GM12892 (cell line): Measurements from ENCODE around the gene MOGAT1.
"Not testable (repeated sequence)": the region's sequence is repeated elsewhere in the genome, so short reads cannot be mapped to it uniquely, and the experiment has no call there.

ENCODE experiments used
- DNase-seq: peaks from one replicate; pipeline ENCODE4 v3.0.0; 2011; ENCODE audit not compliant: insufficient read length
- FAIRE-seq: peaks from 2 replicates; lab custom pipeline; 2011; peaks lifted over from hg19 to GRCh38; lab: Jason Lieb, UNC
- POLR2A ChIP-seq: IDR thresholded peaks from 2 replicates; pipeline ENCODE4 v1.6.1; 2011; ENCODE audit warnings: low read depth, low read length, control low read depth
- POLR2AphosphoS5 ChIP-seq: IDR thresholded peaks from 2 replicates; pipeline ENCODE4 v1.6.1; 2011; ENCODE audit warnings: low read depth, low read length, control low read depth
- TAF1 ChIP-seq: IDR thresholded peaks from 2 replicates; pipeline ENCODE4 v1.6.1; 2011; ENCODE audit warnings: low read depth, mild to moderate bottlenecking, control low read depth, low read length, borderline replicate concordance

Gene MOGAT1

DNA sequence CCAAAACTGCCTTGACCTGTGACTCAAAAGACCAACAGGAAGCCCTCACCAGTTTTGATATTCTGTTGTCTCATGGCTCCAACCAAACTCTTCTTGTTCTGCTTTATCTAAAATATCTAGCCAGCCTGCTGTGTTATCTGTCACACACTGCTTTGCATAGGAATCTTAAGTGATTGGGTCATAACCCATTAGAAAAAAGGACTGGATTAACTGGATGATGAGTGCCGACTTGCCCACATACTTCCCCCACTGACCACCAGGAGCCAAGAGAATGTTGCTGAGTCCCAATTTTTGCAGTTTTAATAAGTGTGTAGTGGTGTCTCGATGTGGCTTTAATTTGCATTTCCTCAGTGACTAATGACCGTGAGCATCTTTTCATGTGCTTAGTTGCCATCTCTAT lies 6.5 kb downstream of the MOGAT1 start:
- FAIRE-seq = peak; percentile 68
- no peak for TF ChIP-seq POLR2AphosphoS5
- no peak for TF ChIP-seq TAF1
- TF ChIP-seq POLR2A = no peak
- DNase-seq = no peak

DNA sequence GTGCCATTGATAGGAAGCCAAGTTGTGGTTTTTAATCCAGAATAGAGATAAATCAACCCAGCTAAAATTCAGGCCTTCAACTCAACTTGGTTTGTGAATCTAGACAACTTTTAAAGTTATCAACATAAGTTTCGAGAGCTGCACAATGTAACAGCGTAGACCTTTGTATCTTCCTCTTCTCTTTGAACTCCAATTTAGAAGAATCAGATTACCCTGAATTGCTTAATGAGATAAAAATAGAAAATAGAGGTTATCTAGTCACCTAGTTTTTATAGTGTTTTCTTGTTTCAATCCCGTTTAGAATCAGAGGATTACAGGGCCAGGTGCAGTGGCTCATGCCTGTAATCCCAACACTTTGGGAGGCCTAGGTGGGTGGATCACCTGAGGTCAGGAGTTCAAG lies 12.3 kb downstream of the MOGAT1 start:
- DNase-seq = no peak
- TF ChIP-seq POLR2AphosphoS5 (no peak), TAF1 (no peak)
- FAIRE-seq = no peak

DNA sequence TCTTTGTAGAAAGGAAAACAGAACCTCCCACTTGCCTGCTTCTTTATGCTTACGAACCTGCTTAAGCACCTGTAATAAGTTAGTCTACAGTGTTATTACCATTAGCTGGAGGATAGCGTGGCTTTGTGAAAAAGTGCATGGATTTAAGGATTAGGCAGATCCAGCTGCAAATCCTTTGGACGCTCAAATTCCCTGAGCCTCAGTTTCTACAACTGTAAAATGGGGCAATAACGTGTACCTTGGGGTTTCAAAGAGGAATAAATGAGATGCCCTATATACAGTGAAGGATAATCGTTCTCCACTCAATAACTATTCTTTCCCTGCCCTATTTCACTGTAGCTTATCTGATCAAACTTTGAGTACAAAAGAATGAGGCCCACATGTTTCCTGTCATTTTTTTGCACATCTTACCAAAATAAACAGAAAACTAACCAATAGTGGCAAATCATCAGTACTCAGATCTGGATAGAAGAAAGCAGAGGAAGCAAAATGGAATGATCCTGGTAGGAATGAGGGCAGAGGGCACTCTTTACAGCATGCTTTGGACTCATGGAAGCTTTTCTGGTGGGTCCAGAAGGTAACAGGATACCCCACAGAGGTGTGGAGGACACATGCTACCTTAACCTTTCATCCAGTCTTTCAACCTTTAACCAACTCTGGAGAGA lies 14.8 kb downstream of the MOGAT1 start:
- no peak for FAIRE-seq
- no peak for TF ChIP-seq TAF1
- no peak for TF ChIP-seq POLR2A
- no peak for TF ChIP-seq POLR2AphosphoS5
- DNase-seq = no peak

DNA sequence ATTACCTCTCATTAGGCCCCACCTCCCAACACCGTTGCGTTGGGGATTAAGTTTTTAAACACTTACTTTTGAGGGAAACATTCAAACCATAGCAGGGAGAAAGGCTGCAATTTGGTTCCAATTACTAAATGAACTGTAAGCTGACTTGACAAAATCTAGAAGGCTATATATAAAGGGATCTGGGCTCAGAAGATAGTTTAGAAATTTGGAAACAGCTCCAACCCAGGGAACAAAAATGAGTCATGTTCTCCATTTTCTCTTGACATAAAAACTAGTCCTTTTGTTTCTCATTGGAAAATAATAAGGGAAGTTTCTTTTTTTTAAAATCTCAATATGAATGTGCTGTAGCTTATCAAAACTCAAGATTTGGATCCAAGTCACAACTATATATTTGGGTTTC lies 17.5 kb downstream of the MOGAT1 start:
- FAIRE-seq = no peak
- TF ChIP-seq TAF1 (no peak), POLR2A (no peak), POLR2AphosphoS5 (no peak)
- DNase-seq = no peak

DNA sequence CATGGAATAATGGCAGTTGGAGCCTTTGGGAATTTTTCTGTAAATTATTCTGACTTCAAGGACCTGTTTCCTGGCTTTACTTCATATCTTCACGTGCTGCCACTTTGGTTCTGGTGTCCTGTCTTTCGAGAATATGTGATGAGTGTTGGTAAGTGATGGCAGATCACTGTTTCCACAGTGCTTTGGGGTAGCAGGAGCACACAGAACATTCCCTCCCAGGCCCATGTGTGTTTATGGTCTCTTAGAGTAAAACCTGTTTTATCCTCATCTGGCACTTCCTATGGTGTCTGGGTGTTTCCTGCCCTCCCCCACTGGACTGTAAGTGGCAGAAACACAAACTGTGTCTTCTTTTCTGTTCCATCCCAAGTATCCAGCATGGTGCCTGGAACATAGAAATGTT lies 17.9 kb downstream of the MOGAT1 start:
- DNase-seq (no peak), FAIRE-seq (no peak)
- TF ChIP-seq POLR2AphosphoS5 (no peak), TAF1 (no peak), POLR2A (no peak)

DNA sequence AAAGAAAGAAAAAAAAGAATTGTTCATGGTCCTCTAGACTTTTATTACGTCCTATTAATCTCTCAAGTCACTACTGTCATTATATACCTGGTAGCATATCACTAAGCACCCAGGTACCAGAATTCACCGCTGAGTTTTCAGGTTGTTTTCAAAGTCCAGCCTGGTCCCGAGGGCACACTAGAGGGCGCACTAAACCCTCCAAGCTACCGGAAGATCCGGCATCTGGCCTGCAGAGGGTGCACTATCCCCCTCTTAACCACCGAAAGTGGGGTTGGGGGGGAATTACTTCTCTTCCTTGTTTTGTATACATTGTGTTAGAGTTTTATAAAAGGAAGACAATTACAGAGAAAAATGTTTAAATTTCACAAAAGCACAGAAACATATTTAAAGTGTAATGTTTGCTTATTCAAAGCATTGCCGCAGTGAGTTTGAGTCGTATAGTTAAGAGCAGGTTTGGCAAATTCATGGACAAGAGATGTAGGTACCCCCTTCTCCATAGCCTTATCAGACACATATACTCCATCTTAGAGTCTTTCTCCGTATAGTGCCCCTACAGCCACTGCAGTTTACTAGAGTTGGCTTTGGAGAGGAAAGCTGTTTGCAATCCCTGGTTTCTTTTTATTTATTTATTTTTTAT lies 19.2 kb downstream of the MOGAT1 start:
- DNase-seq = peak; percentile 56
- FAIRE-seq = no peak
- no peak for TF ChIP-seq POLR2A
- TF ChIP-seq TAF1 = no peak
- TF ChIP-seq POLR2AphosphoS5 = no peak

DNA sequence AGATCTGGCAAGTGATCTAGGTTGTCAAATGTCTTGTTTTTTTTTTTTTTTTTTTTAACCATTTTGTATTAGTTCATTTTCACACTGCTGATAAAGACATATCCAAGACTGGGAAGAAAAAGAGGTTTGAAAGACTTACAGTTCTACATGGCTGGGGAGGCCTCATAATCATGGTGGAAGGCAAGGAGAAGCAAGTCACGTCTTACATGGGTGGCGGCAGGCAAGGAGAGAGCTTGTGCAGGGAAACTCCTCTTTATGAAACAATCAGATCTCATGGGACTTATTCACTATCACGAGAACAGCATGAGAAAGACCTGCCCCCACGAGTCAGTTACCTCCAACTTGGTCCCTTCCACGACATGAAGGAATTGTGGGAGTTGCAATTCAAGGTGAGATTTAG lies 22.0 kb downstream of the MOGAT1 start:
- FAIRE-seq, DNase-seq: not testable (repeated sequence)

DNA sequence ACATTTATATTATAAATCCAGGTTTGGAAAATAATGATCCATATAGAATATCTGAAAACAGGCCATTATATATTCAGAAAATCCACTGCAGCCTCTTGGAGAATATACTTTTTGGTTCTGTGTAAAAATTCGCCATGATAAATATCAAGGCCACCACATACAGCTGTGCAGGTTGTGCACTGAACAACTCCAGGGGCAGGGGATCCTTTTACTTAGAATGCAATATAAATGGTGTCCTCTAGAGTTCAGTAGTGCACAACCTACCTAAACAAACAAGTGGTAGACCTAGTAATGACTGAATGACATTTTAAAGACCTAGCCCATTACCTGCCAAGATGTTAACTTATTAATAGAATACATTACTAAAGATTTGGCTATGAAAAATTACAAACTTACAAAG lies 22.4 kb downstream of the MOGAT1 start:
- no peak for TF ChIP-seq POLR2A
- no peak for TF ChIP-seq POLR2AphosphoS5
- no peak for TF ChIP-seq TAF1
- DNase-seq (no peak), FAIRE-seq (no peak)

DNA sequence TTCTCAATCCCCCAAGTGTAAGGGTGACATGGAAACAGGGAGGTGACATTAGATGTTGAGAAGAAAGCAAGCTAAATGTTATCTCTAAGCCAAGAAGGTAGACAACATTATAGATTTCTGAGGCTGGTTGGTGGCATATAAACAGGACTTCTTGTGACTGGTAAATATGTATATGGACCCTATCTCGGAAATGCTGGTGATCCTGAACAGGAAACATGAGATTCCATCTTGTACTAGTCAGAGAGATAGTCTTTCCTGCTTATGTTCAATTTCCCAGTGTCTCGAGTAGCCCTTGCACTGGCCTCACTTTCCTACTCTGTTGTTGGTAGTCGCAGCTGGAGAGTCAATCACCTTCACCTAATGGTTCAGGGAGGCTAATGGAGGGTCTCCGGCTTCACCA lies 26.8 kb downstream of the MOGAT1 start:
- DNase-seq = no peak
- no peak for FAIRE-seq
- no peak for TF ChIP-seq POLR2A
- TF ChIP-seq POLR2AphosphoS5 = no peak
- TF ChIP-seq TAF1 = no peak

DNA sequence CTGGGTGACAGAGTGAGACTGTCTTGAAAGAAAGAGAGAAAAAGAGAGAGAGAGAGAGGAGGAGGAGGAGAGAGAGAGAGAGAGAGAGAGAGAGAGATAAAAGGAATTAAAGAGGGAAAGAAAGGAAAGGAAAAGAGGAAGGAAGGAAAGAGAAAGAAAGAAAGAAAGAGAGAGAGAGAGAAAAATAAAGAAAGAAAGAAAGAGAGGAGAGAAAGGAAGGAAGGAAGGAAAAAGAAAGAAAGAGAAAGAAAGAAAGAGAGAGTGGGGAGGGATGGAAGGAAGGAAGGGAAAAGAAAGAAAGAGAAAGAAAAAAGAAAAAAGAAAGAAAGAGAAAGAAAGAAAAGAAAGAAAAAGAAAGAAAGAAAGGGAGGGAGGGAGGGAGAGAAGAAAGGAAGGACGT lies 29.8 kb downstream of the MOGAT1 start:
- DNase-seq = no peak
- no peak for FAIRE-seq
- TF ChIP-seq TAF1 (no peak), POLR2A (no peak), POLR2AphosphoS5 (no peak)

DNA sequence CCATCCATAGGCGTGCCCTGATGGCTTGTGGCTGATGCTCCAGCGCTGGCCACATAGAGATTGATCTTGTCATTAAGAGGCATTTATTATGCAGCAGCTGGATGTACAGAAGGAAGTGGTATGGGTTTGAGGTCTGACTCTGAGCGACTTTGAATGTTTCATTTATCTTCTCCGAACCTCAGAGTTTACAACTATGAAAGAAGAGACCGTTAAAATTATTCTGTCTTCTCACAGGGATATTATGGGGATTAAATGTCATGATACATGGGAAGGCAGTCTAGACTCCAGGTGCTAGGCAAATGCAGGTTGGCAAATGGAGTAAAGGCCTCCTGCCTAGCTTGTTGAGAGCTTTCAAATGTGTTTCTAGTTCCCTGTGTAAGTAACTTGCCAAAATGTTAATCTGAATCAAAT lies 30.3 kb downstream of the MOGAT1 start:
- FAIRE-seq = peak; percentile 65
- TF ChIP-seq TAF1 = no peak
- no peak for TF ChIP-seq POLR2AphosphoS5
- TF ChIP-seq POLR2A = no peak
- no peak for DNase-seq

DNA sequence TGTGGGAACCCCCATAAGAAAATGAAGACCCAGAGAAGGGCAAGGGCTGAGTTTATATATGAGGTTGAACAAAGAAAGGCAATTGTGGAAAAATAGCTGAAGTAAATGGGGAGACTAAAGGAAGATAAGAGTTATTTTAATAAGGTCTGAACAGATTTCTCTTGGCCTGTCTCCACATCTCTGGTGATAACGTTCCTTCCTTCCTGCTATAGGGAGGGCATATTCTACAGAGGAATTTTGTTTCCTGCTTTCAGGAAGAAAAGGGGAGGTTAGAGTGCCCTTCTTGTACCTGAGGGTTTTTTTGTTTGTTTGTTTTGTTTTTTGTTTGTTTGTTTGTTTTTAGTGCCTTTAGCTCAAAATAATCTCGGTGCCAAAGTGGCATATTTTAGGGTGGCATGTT lies 31.6 kb downstream of the MOGAT1 start:
- DNase-seq (no peak), FAIRE-seq (no peak)
- no peak for TF ChIP-seq POLR2A

DNA sequence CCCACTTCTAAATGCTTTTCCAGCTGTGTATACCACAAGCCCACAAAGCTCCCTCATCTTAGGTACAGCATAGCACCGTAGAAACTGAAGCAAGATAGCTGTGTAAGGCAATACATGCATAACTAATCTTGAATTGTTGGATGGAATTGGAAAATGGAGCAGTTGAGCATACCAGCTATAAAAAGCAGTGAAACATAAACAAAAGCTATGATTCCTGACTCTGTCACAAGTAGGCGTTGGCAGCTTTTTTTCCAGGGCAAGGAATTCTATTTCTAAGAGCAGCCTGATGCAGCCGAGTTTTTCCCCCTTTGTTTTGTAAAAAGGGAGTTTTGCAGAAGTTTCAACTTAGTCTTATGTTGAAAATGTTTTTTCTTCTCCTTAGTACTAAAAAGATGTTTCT lies 32.4 kb downstream of the MOGAT1 start:
- DNase-seq = no peak
- no peak for TF ChIP-seq TAF1
- TF ChIP-seq POLR2AphosphoS5 = no peak
- TF ChIP-seq POLR2A = no peak
- FAIRE-seq = no peak

DNA sequence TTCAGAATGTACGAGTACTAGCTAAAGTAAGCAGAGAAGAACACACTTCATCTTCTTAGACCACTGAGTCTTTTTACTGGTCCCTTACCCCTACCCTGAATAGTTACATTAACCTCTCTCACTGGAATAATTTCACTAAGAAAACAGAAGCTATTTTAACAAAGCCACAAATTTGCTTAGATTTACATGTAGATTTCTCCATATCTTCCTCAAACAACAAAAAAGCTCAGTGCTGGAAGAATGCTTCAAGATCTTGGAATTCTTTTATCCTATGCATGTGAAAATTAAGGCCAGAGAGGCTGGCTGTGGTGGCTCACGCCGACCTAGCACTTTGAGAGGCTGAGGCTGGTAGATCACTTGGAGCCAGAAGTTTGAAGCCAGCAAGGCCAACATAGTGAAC lies 35.2 kb downstream of the MOGAT1 start:
- TF ChIP-seq POLR2A (no peak), TAF1 (no peak), POLR2AphosphoS5 (no peak)
- FAIRE-seq = no peak

More for the DNA sequence above, 35.2 kb downstream of the MOGAT1 start:
- no peak for DNase-seq
